HepG2 (cell line): ENCODE results near the gene RYR2. TPM values are rescaled to one million over a fixed set of nuclear protein-coding genes. Genes with fewer than 3 reads are reported as not detected.

Experiments used
- ATAC-seq: fragments of 200-7000 bp; cut with Tn5 transposase; 3 replicates; pipeline ENCODE4 v1.9.1; 2020; ENCODE audit warnings: mild to moderate bottlenecking, moderate library complexity
- BruUV-seq: library from RNA; stranded (reverse); fragments of 400-500 nt; replicated peaks from 2 replicates; lab custom pipeline; 2021; lab: Mats Ljungman, UMichigan
- CTCF ChIA-PET: fragments of 300-600 bp; formaldehyde crosslinking; extraction: SDS; loops from one replicate; lab custom pipeline; 2021; ENCODE audit warnings: low total read pairs, inconsistent platforms, low intra/inter-chr PET ratio; lab: Yijun Ruan, JAX
- POLR2A ChIA-PET: fragments of 350-600 bp; sonication (Branson Sonifier 250); formaldehyde crosslinking; loops from one replicate; lab custom pipeline; 2020; ENCODE audit warnings: antibody characterized with exemption, inconsistent platforms; lab: Yijun Ruan, JAX
- DNase-seq: peaks from one replicate; pipeline ENCODE4 v3.0.0-alpha.2; 2015; ENCODE audit warnings: low spot score
- FAIRE-seq: peaks from 3 replicates; lab custom pipeline; 2011; peaks lifted over from hg19 to GRCh38; lab: Jason Lieb, UNC
- H2AFZ ChIP-seq: one replicate; pipeline ENCODE4 v1.6.1; 2011; ENCODE audit warnings: low read length, inconsistent platforms
- H3K27ac ChIP-seq: fragments of 300-600 bp; 3 replicates; pipeline ENCODE4 v1.8.0; 2011; ENCODE audit warnings: mixed run types, mild to moderate bottlenecking, mixed read lengths, low read length, inconsistent platforms; ENCODE audit not compliant: insufficient read depth; ENCODE audit errors: extremely low read length
- H3K27me3 ChIP-seq, 2 experiments: fragments of 200-600 bp in 1 of 2; 2 replicates in 1 of 2; 3 replicates in 1 of 2; pipeline versions ENCODE4 v1.6.0 to v1.8.0; 2011; ENCODE audit warnings: low read length in 2 of 2, mild to moderate bottlenecking in 2 of 2, moderate library complexity in 2 of 2, inconsistent platforms in 1 of 2; ENCODE audit not compliant: insufficient read depth in 2 of 2, control insufficient read depth in 1 of 2
- H3K36me3 ChIP-seq, 2 experiments: fragments of 200-600 bp in 1 of 2; replicated peaks in 1 of 2; 2 replicates in 1 of 2; 3 replicates in 1 of 2; pipeline versions ENCODE4 v1.5.1 to v1.8.0; 2011; ENCODE audit warnings: low read length in 2 of 2, inconsistent platforms in 1 of 2; ENCODE audit not compliant: insufficient read depth in 2 of 2, control insufficient read depth in 1 of 2
- H3K4me1 ChIP-seq: 2 replicates; pipeline ENCODE4 v1.5.1; 2012; ENCODE audit warnings: low read length, inconsistent platforms; ENCODE audit not compliant: insufficient read depth
- H3K4me2 ChIP-seq: 2 replicates; pipeline ENCODE4 v1.6.0; 2011; ENCODE audit warnings: low read depth, low read length, inconsistent platforms
- H3K4me3 ChIP-seq, 3 experiments: fragments of 200-600 bp in 1 of 3; sonication (generic), shearing (Covaris generic) in 1 of 3; replicated peaks in 1 of 3; 2 replicates each; pipeline ENCODE4 v1.5.1; 2011 to 2016; ENCODE audit warnings: low read length in 3 of 3, inconsistent platforms in 2 of 3, low read depth in 2 of 3, mild to moderate bottlenecking in 2 of 3, control low read depth in 1 of 3, mixed read lengths in 1 of 3; ENCODE audit not compliant: insufficient read depth in 1 of 3
- H3K79me2 ChIP-seq: one replicate; pipeline ENCODE4 v1.6.1; 2011; ENCODE audit warnings: low read length, inconsistent platforms; ENCODE audit not compliant: insufficient read depth
- H3K9ac ChIP-seq: 2 replicates; pipeline ENCODE4 v1.6.0; 2011; ENCODE audit warnings: mild to moderate bottlenecking, low read depth, low read length, inconsistent platforms; ENCODE audit not compliant: insufficient read depth
- H3K9me3 ChIP-seq: 2 replicates; pipeline ENCODE4 v1.5.1; 2012; ENCODE audit warnings: mild to moderate bottlenecking, low read length
- H4K20me1 ChIP-seq: 2 replicates; pipeline ENCODE4 v1.6.0; 2011; ENCODE audit warnings: inconsistent platforms, mild to moderate bottlenecking, low read length, moderate library complexity; ENCODE audit not compliant: insufficient read depth
- CHD4 ChIP-seq: fragments of 200-600 bp; sonication (generic); IDR thresholded peaks from 2 replicates; pipeline ENCODE4 v1.7.0; 2017; ENCODE audit warnings: mild to moderate bottlenecking, low read length, borderline replicate concordance
- ELF3 ChIP-seq: IDR thresholded peaks from 2 replicates; pipeline ENCODE4 v1.6.1; 2016; ENCODE audit warnings: missing genetic modification reagents, missing compliant biosample characterization
- HNRNPUL1 ChIP-seq: fragments of 200-400 bp; formaldehyde crosslinking; IDR thresholded peaks from 2 replicates; pipeline ENCODE4 v1.6.1; 2017; ENCODE audit warnings: low read depth, mild to moderate bottlenecking, low read length, moderate library complexity
- IRF1 ChIP-seq: sonication (generic); formaldehyde crosslinking; IDR thresholded peaks from 2 replicates; pipeline ENCODE4 v1.4.0; 2020; ENCODE audit warnings: low read depth, mild to moderate bottlenecking, missing genetic modification reagents
- MYC ChIP-seq: sonication (generic); formaldehyde crosslinking; IDR thresholded peaks from 2 replicates; pipeline ENCODE4 v1.9.0; 2021; ENCODE audit warnings: missing genetic modification reagents, borderline replicate concordance
- PRMT3 ChIP-seq: sonication (generic); formaldehyde crosslinking; IDR thresholded peaks from 2 replicates; pipeline ENCODE4 v1.8.1; 2022; ENCODE audit warnings: low read depth, mild to moderate bottlenecking, moderate library complexity, missing genetic modification reagents, borderline replicate concordance
- SCMH1 ChIP-seq: sonication (generic); formaldehyde crosslinking; IDR thresholded peaks from 2 replicates; pipeline ENCODE4 v1.9.0; 2021; ENCODE audit warnings: missing genetic modification reagents, mild to moderate bottlenecking, borderline replicate concordance
- TEAD2 ChIP-seq: sonication (generic); formaldehyde crosslinking; IDR thresholded peaks from 2 replicates; pipeline ENCODE4 v1.9.0; 2021; ENCODE audit warnings: missing genetic modification reagents
- ZFAT ChIP-seq: sonication (generic); formaldehyde crosslinking; conservative IDR thresholded peaks from 2 replicates; pipeline ENCODE4 v1.8.1; 2023; ENCODE audit warnings: missing genetic modification reagents, inconsistent platforms
- ZFP41 ChIP-seq: sonication (generic); formaldehyde crosslinking; IDR thresholded peaks from 2 replicates; pipeline ENCODE4 v1.4.0; 2020; ENCODE audit warnings: mild to moderate bottlenecking, missing genetic modification reagents, borderline replicate concordance
- ZNF343 ChIP-seq: sonication (generic); formaldehyde crosslinking; IDR thresholded peaks from 2 replicates; pipeline ENCODE4 v1.4.0; 2020; ENCODE audit warnings: mild to moderate bottlenecking, missing genetic modification reagents
- ZNF44 ChIP-seq: sonication (generic); formaldehyde crosslinking; IDR thresholded peaks from 2 replicates; pipeline ENCODE4 v1.5.1; 2020; ENCODE audit warnings: mild to moderate bottlenecking, missing genetic modification reagents
- ZNF563 ChIP-seq: sonication (generic); formaldehyde crosslinking; IDR thresholded peaks from 2 replicates; pipeline ENCODE4 v1.8.0; 2022; ENCODE audit warnings: mild to moderate bottlenecking, moderate library complexity, missing genetic modification reagents
- ZNF674 ChIP-seq: sonication (generic); formaldehyde crosslinking; IDR thresholded peaks from 2 replicates; pipeline ENCODE4 v1.5.0; 2020; ENCODE audit warnings: low read depth, mild to moderate bottlenecking, missing genetic modification reagents
- WGBS: methylation state at CpG from one replicate; pipeline ENCODE4 v1.1.6; 2017; ENCODE audit warnings: low lambda C conversion rate; 5-methylcytosine and 5-hydroxymethylcytosine counted together
- in situ Hi-C: cut with HindIII; loops from 2 replicates; pipeline ENCODE4 v1.10.0; 2017; ENCODE audit warnings: low pct_unique_long_range_greater_than_20kb; ENCODE audit not compliant: extremely low pct_ligation_motif_present
- intact Hi-C: fragments of 100-400 bp; cut with micrococcal nuclease; formaldehyde crosslinking; loops from one replicate; pipeline ENCODE4 v1.10.0; 2022; ENCODE audit not compliant: unreplicated experiment
- polyA plus RNA-seq, 8 experiments: library from polyadenylated mRNA; depleted of rRNA in 3 of 8; stranded (reverse) in 7 of 8; unstranded in 1 of 8; fragments of >200 nt; fragmentation: Illumina TruSeq in 4 of 8; extraction: Trizol in 4 of 8; gene quantifications; 2 replicates each; pipeline versions ENCODE4 v1.2.1 to v1.2.3, GENCODE V29; 2011 to 2016; ENCODE audit warnings: low read depth in 4 of 8, missing spikeins in 1 of 8, mixed read lengths in 1 of 8; ENCODE audit not compliant: insufficient read depth in 1 of 8
- total RNA-seq, 5 experiments: library from RNA; depleted of rRNA; stranded (reverse); fragments of >200 nt; fragmentation: Illumina TruSeq; extraction: Trizol; gene quantifications; 2 replicates each; pipeline ENCODE4 v1.2.3, GENCODE V29; 2016; ENCODE audit warnings: low read depth in 1 of 5
- TF ChIP-seq, protein P1 (sequence below): sonication (generic); formaldehyde crosslinking; IDR thresholded peaks from 2 replicates; pipeline ENCODE4 v1.5.0; 2020; ENCODE audit warnings: mild to moderate bottlenecking, missing genetic modification reagents
- TF ChIP-seq, protein P2 (sequence below): sonication (generic); formaldehyde crosslinking; IDR thresholded peaks from 2 replicates; pipeline ENCODE4 v1.5.1; 2020; ENCODE audit warnings: missing genetic modification reagents, mild to moderate bottlenecking, borderline replicate concordance
- TF ChIP-seq, protein P3 (sequence below): sonication (generic); formaldehyde crosslinking; IDR thresholded peaks from 2 replicates; pipeline ENCODE4 v1.4.0; 2020; ENCODE audit warnings: mild to moderate bottlenecking, missing genetic modification reagents

RYR2 gene
- total and polyA plus RNA-seq, 2 of the 13 experiments (the other 11 are each of a cell fraction or from before 2014, with no cell fraction given): not detected

DNA sequence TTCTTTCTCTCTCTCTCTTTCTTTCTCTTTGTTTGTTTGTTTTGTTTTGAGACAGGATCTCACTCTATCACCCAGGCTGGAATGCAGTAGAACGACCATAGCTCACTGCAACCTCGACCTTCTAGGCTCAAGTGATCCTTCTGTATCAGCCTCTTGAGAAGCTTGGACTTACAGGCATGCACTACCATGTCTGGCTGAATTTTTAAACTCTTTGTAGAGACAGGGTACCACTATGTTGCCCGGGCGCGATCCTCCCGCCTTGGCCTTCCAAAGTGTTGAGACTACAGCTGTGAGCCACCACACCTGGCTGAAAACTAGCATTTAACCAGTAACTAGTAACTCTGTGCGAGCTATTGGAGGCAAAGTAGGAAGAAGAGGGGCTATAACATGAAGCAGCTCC, 523.3 kb downstream of the RYR2 start:
- DNase-seq (no peak), FAIRE-seq (no peak), ATAC-seq (no peak)
- 29% methylated on average over 7 of the region's 7 CpGs for WGBS
- in situ Hi-C loops (loop anchor here (10.0 to 25.0 kb wide), 3 partner anchors 800 to 1453 kb away; partner anchors contain the start of gene HEATR1), intact Hi-C loops (no loop called here)
- H3K4me1 ChIP-seq: peaks cover 5% of the 10 kb centered on the region; the same call in 1 of the 2 replicates
- no peaks in the 10 kb centered on the region for H4K20me1 ChIP-seq
- H3K9ac ChIP-seq: no peak overlapping the region
- H3K27ac ChIP-seq: no peak overlapping the region
- BruUV-seq: no TSS peak
- H3K4me2 ChIP-seq: no peak overlapping the region
- no peaks in the 10 kb centered on the region for H3K79me2 ChIP-seq
- no peak overlapping the region for H3K4me3 ChIP-seq
- no peaks in the 10 kb centered on the region for H3K9me3 ChIP-seq
- H2AFZ ChIP-seq: no peak overlapping the region
- TF ChIP-seq, protein P1, sequence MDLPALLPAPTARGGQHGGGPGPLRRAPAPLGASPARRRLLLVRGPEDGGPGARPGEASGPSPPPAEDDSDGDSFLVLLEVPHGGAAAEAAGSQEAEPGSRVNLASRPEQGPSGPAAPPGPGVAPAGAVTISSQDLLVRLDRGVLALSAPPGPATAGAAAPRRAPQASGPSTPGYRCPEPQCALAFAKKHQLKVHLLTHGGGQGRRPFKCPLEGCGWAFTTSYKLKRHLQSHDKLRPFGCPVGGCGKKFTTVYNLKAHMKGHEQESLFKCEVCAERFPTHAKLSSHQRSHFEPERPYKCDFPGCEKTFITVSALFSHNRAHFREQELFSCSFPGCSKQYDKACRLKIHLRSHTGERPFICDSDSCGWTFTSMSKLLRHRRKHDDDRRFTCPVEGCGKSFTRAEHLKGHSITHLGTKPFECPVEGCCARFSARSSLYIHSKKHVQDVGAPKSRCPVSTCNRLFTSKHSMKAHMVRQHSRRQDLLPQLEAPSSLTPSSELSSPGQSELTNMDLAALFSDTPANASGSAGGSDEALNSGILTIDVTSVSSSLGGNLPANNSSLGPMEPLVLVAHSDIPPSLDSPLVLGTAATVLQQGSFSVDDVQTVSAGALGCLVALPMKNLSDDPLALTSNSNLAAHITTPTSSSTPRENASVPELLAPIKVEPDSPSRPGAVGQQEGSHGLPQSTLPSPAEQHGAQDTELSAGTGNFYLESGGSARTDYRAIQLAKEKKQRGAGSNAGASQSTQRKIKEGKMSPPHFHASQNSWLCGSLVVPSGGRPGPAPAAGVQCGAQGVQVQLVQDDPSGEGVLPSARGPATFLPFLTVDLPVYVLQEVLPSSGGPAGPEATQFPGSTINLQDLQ (CRISPR knock-in tag): no peak
- TF ChIP-seq ZNF343 (no peak), ZNF674 (CRISPR knock-in tag) (no peak), PRMT3 (no peak), IRF1 (CRISPR knock-in tag) (no peak), ZFP41 (CRISPR knock-in tag) (no peak), HNRNPUL1 (no peak), ZNF563 (no peak), SCMH1 (no peak), ELF3 (CRISPR knock-in tag) (no peak), TEAD2 (CRISPR knock-in tag) (no peak), ZNF44 (CRISPR knock-in tag) (no peak), CHD4 (no peak), ZFAT (no peak), MYC (CRISPR knock-in tag) (no peak)
- TF ChIP-seq, protein P2, sequence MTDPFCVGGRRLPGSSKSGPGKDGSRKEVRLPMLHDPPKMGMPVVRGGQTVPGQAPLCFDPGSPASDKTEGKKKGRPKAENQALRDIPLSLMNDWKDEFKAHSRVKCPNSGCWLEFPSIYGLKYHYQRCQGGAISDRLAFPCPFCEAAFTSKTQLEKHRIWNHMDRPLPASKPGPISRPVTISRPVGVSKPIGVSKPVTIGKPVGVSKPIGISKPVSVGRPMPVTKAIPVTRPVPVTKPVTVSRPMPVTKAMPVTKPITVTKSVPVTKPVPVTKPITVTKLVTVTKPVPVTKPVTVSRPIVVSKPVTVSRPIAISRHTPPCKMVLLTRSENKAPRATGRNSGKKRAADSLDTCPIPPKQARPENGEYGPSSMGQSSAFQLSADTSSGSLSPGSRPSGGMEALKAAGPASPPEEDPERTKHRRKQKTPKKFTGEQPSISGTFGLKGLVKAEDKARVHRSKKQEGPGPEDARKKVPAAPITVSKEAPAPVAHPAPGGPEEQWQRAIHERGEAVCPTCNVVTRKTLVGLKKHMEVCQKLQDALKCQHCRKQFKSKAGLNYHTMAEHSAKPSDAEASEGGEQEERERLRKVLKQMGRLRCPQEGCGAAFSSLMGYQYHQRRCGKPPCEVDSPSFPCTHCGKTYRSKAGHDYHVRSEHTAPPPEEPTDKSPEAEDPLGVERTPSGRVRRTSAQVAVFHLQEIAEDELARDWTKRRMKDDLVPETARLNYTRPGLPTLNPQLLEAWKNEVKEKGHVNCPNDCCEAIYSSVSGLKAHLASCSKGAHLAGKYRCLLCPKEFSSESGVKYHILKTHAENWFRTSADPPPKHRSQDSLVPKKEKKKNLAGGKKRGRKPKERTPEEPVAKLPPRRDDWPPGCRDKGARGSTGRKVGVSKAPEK (CRISPR knock-in tag): no peak
- TF ChIP-seq, protein P3, sequence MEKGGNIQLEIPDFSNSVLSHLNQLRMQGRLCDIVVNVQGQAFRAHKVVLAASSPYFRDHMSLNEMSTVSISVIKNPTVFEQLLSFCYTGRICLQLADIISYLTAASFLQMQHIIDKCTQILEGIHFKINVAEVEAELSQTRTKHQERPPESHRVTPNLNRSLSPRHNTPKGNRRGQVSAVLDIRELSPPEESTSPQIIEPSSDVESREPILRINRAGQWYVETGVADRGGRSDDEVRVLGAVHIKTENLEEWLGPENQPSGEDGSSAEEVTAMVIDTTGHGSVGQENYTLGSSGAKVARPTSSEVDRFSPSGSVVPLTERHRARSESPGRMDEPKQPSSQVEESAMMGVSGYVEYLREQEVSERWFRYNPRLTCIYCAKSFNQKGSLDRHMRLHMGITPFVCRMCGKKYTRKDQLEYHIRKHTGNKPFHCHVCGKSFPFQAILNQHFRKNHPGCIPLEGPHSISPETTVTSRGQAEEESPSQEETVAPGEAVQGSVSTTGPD (CRISPR knock-in tag): no peak
- ChIA-PET CTCF (no interaction called here), POLR2A (no interaction called here)
- no peaks in the 10 kb centered on the region for H3K36me3 ChIP-seq
- H3K27me3 ChIP-seq: no peaks in the 10 kb centered on the region
